Smooth muscle cell (in vitro differentiated cells): ENCODE results near the gene TFAP2A. TPM values are rescaled to one million over a fixed set of nuclear protein-coding genes. Genes with fewer than 3 reads are reported as not detected.

Experiments
- DNase-seq: peaks from one replicate; lab custom pipeline; 2025; ENCODE audit not compliant: unreplicated experiment; lab: John Stamatoyannopoulos, UW
- H2AFZ ChIP-seq: fragments of 200-600 bp; sonication (generic); 2 replicates; pipeline ENCODE4 v1.6.0; 2016; ENCODE audit warnings: antibody characterized with exemption, low read depth, mild to moderate bottlenecking
- H3F3A ChIP-seq: fragments of 200-600 bp; sonication (generic); 2 replicates; pipeline ENCODE4 v1.6.0; 2017; ENCODE audit warnings: antibody characterized with exemption, low read depth
- H3K27ac ChIP-seq: fragments of 200-600 bp; sonication (generic); 2 replicates; pipeline ENCODE4 v1.5.1; 2016; ENCODE audit warnings: low read depth, mild to moderate bottlenecking
- H3K27me3 ChIP-seq: fragments of 200-600 bp; sonication (generic); 2 replicates; pipeline ENCODE4 v1.6.1; 2016; ENCODE audit warnings: low read depth, mild to moderate bottlenecking
- H3K36me3 ChIP-seq: fragments of 200-600 bp; sonication (generic); 2 replicates; pipeline ENCODE4 v1.5.1; 2016; ENCODE audit warnings: low read depth
- H3K4me1 ChIP-seq: fragments of 200-600 bp; sonication (generic); 2 replicates; pipeline ENCODE4 v1.5.1; 2016; ENCODE audit warnings: low read depth
- H3K4me2 ChIP-seq: fragments of 200-600 bp; sonication (generic); 2 replicates; pipeline ENCODE4 v1.6.0; 2016; ENCODE audit warnings: mild to moderate bottlenecking
- H3K4me3 ChIP-seq: fragments of 200-600 bp; sonication (generic); 2 replicates; pipeline ENCODE4 v1.5.1; 2016; ENCODE audit warnings: mild to moderate bottlenecking
- H3K79me2 ChIP-seq: fragments of 200-600 bp; sonication (generic); 2 replicates; pipeline ENCODE4 v1.6.0; 2016; ENCODE audit warnings: low read depth, mild to moderate bottlenecking
- H3K9ac ChIP-seq: fragments of 200-600 bp; sonication (generic); 2 replicates; pipeline ENCODE4 v1.6.0; 2016; ENCODE audit warnings: low read depth
- H3K9me3 ChIP-seq: fragments of 200-600 bp; sonication (generic); replicated peaks from 2 replicates; pipeline ENCODE4 v1.5.1; 2016; ENCODE audit warnings: low read depth
- H4K20me1 ChIP-seq: fragments of 200-600 bp; sonication (generic); 2 replicates; pipeline ENCODE4 v1.6.0; 2016; ENCODE audit warnings: low read depth
- CTCF ChIP-seq: fragments of 200-600 bp; sonication (generic); IDR thresholded peaks from 2 replicates; pipeline ENCODE4 v1.5.1; 2017; ENCODE audit warnings: borderline replicate concordance, mild to moderate bottlenecking, antibody characterized with exemption; ENCODE audit not compliant: insufficient read depth, poor library complexity, severe bottlenecking
- WGBS: methylation state at CpG from one replicate; pipeline ENCODE4 v1.1.7; 2016; ENCODE audit warnings: low lambda C conversion rate; 5-methylcytosine and 5-hydroxymethylcytosine counted together
- polyA plus RNA-seq: library from polyadenylated mRNA; unstranded; fragments of >200 nt; fragmentation: Nextera tagmentation; extraction: Ambion mirVana; gene quantifications from 2 replicates; pipeline ENCODE4 v1.2.1, GENCODE V29; 2016
- total RNA-seq: library from RNA; depleted of rRNA; stranded (reverse); fragments of >200 nt; gene quantifications from 2 replicates; pipeline ENCODE4 v1.2.3, GENCODE V29; 2014

TFAP2A gene
- total and polyA plus RNA-seq, 2 experiments from 2014 or later: 10.1 to 13.6 TPM

GRCh38 chr6:10421921-10422736 lies 7.3 kb upstream of the TFAP2A start:
- 20% methylated on average over 39 of the region's 39 CpGs for WGBS
- no peak overlapping the region for H3K4me2 ChIP-seq
- H4K20me1 ChIP-seq: no peaks in the 10 kb centered on the region
- DNase-seq: no peak
- peaks cover 36% of the 10 kb centered on the region for H3K4me1 ChIP-seq
- no peaks in the 10 kb centered on the region for H3K36me3 ChIP-seq
- peaks cover 5% of the 10 kb centered on the region for H3F3A ChIP-seq
- H2AFZ ChIP-seq: no peak overlapping the region
- H3K9me3 ChIP-seq: no peaks in the 10 kb centered on the region
- no peak overlapping the region for H3K9ac ChIP-seq
- H3K4me3 ChIP-seq: no peak overlapping the region
- H3K27me3 ChIP-seq: peaks cover 93% of the 10 kb centered on the region
- no peak overlapping the region for H3K27ac ChIP-seq
- no peaks in the 10 kb centered on the region for H3K79me2 ChIP-seq
- TF ChIP-seq CTCF: no peak

GRCh38 chr6:10421158-10421920 lies 6.5 kb upstream of the TFAP2A start:
- TF ChIP-seq CTCF: peak; percentile 27
- Histone ChIP-seq H3F3A (peaks cover 5% of the 10 kb centered on the region), H3K9me3 (no peaks in the 10 kb centered on the region), H3K27ac (no peak overlapping the region), H3K9ac (no peak overlapping the region), H3K4me1 (peaks cover 34% of the 10 kb centered on the region), H3K79me2 (no peaks in the 10 kb centered on the region), H4K20me1 (no peaks in the 10 kb centered on the region), H3K4me3 (no peak overlapping the region), H3K36me3 (no peaks in the 10 kb centered on the region), H3K27me3 (peaks cover 100% of the 10 kb centered on the region), H2AFZ (no peak overlapping the region), H3K4me2 (peak overlapping the region; percentile 88)
- 6% methylated on average over 46 of the region's 47 CpGs for WGBS
- no peak for DNase-seq

GRCh38 chr6:10420546-10421157 lies 5.8 kb upstream of the TFAP2A start:
- Histone ChIP-seq H3K79me2 (no peaks in the 10 kb centered on the region), H3K4me1 (peaks cover 34% of the 10 kb centered on the region), H2AFZ (no peak overlapping the region), H3F3A (peaks cover 3% of the 10 kb centered on the region), H3K27me3 (peaks cover 100% of the 10 kb centered on the region), H3K4me2 (peak overlapping the region; percentile 88), H3K4me3 (no peak overlapping the region), H4K20me1 (no peaks in the 10 kb centered on the region), H3K9me3 (no peaks in the 10 kb centered on the region), H3K36me3 (no peaks in the 10 kb centered on the region), H3K27ac (peak overlapping the region; percentile 84), H3K9ac (peak overlapping the region; percentile 74)
- no peak for TF ChIP-seq CTCF
- 9% methylated on average over 21 of the region's 21 CpGs for WGBS
- DNase-seq: no peak
